Heart right ventricle (tissue), 16 donors: Measurements from ENCODE around the gene MFN2. TPM values are rescaled to one million over a fixed set of nuclear protein-coding genes. Genes with fewer than 3 reads are reported as not detected.
"Not testable (repeated sequence)": the region's sequence is repeated elsewhere in the genome, so short reads cannot be mapped to it uniquely, and the experiment has no call there.

ENCODE experiments used
- ATAC-seq, 8 donors: fragments of 200-7000 bp; cut with Tn5 transposase; one replicate each; pipeline ENCODE4 v1.9.1; 2020; ENCODE audit warnings: mild to moderate bottlenecking in 8 of 8, moderate library complexity in 8 of 8, moderate number of reproducible peaks in 1 of 8
- DNase-seq, 2 donors: peaks; one replicate each; pipeline ENCODE4 v3.0.0-alpha.2; 2020
- H3K27ac ChIP-seq, 10 donors: fragments of 200-600 bp; sonication (generic) in 2 of 10; one replicate each; pipeline versions ENCODE4 v1.5.0 to v1.8.0; 2020 to 2022; ENCODE audit warnings: mild to moderate bottlenecking in 3 of 10
- H3K27me3 ChIP-seq, 7 donors: fragments of 200-600 bp; one replicate each; pipeline ENCODE4 v1.8.0; 2021 to 2022; ENCODE audit warnings: mild to moderate bottlenecking in 2 of 7
- H3K36me3 ChIP-seq, 9 donors: fragments of 200-600 bp; sonication (generic) in 1 of 9; one replicate each; pipeline versions ENCODE4 v1.5.0 to v1.8.0; 2020 to 2022; ENCODE audit warnings: mild to moderate bottlenecking in 2 of 9
- H3K4me1 ChIP-seq, 9 donors: fragments of 200-600 bp; sonication (generic) in 1 of 9; one replicate each; pipeline versions ENCODE4 v1.5.0 to v1.8.0; 2020 to 2022; ENCODE audit warnings: mild to moderate bottlenecking in 4 of 9
- H3K4me3 ChIP-seq, 10 donors: fragments of 200-600 bp; sonication (generic) in 2 of 10; one replicate each; pipeline versions ENCODE4 v1.5.0 to v1.8.0; 2020 to 2022; ENCODE audit warnings: mild to moderate bottlenecking in 7 of 10, moderate library complexity in 2 of 10
- H3K9me3 ChIP-seq, 11 donors: fragments of 200-600 bp in 10 of 11; sonication (generic) in 2 of 11; one replicate each; pipeline versions ENCODE4 v1.5.0 to v1.8.0; 2013 to 2022; ENCODE audit warnings: mild to moderate bottlenecking in 2 of 11, control low read depth in 1 of 11, moderate library complexity in 1 of 11
- CTCF ChIP-seq, 9 donors: fragments of 200-600 bp; sonication (generic) in 2 of 9; IDR thresholded peaks; one replicate each; pipeline versions ENCODE4 v1.5.0 to v1.8.0; 2021 to 2022; ENCODE audit warnings: antibody characterized with exemption in 9 of 9, mild to moderate bottlenecking in 5 of 9, moderate library complexity in 1 of 9
- WGBS, 2 donors: extraction: QIAGEN DNeasy Blood & Tissue Kit; methylation state at CpG; one replicate each; pipeline ENCODE4 v1.1.7; 2013; ENCODE audit warnings: inconsistent platforms in 1 of 2; 5-methylcytosine and 5-hydroxymethylcytosine counted together
- intact Hi-C, 10 donors: fragments of 100-400 bp; cut with DNase I; formaldehyde crosslinking; loops; one replicate each; pipeline versions ENCODE4 v1.11.1 to v1.14.2; 2022
- polyA plus RNA-seq, 2 donors: library from polyadenylated mRNA; stranded (reverse); fragments of 200-250 nt; gene quantifications; one replicate each; pipeline ENCODE4 v1.2.3, GENCODE V29; 2013
- total RNA-seq, 10 donors: library from RNA; stranded (reverse); fragmentation: NEBNext Ultra II Directional in 3 of 10; extraction: Animal tissue kit (Norgen Biotek cat#: 25700) in 3 of 10; gene quantifications; one replicate each; pipeline versions ENCODE4 v1.2.1 to v1.2.4, GENCODE V29; 2021 to 2023
- donor health status: Arrhythmogenic right ventricular cardiomyopathy.
- donor health status: ischemic (EF 13 %, LVEDD 7.1; RV severe dilation, severe dysfunction).
- donor health status: healthy with polysubstance abuse.
- donor health status: DM: no; HTN: yes; CAD: no.
- donor health status: DM: no; HTN: no; CAD: no.
- donor health status: ischemic (EF 25% LVEDD 6.9; RV normal size, moderate dysfunction).
- donor health status: ischemic (EF 25% LVEDD 5.7; RV mildly dilated, moderate dysfunction).
- donor health status: healthy.
- donor health status: DM: yes; HTN: yes; CAD: no.
- donor health status: Ischemic cardiomyopathy.
- donor health status: ischemic (EF 35%, LVEDD 5.7; RV mildly dilated, moderate dysfunction).
- donor health status: nonischemic (EF 11% LVEDD 7.7; RV severe dilation, severe dysfunction).
- donor health status: DM: yes; HTN: yes; CAD: no.
- donor health status: PGD.
- donor health status: ischemic (EF 29% LVEDD 5.4; RV normal size, mild dysfunction).
- donor health status: nonischemic (EF 23%, LVEDD 6.1; RV moderate dilation, normal function).

MFN2 gene
- total and polyA plus RNA-seq, 12 donors: 154 to 1,066 (median 738) TPM

- DNase-seq (peak; percentile 92 to 94), ATAC-seq (peak; percentile 88 to 95 (median 90))
- Histone ChIP-seq H3K36me3 (peaks cover 0 to 21% (median 0%) of the 10 kb centered on the region in 9 donors), H3K27me3 (no peaks in the 10 kb centered on the region), H3K4me3 (peak within 1 kb of the TSS; percentile 47 to 87 (median 69)), H3K27ac (peak within 1 kb of the TSS; percentile 59 to 94 (median 90)), H3K4me1 (peaks cover 21 to 82% (median 75%) of the 10 kb centered on the region in 9 donors), H3K9me3 (no peaks in the 10 kb centered on the region)
- intact Hi-C loops: loop anchor here in 6 of 10 donors (2.0 to 5.0 kb wide), 4 partner anchors 26 to 48 kb away; partner anchors contain the start of gene MFN2 (in 1 of the 6)
- TF ChIP-seq CTCF (IDR thresholded peaks at IDR 0.05): no peak
- WGBS, 2 donors: 1% methylated on average over 45 to 55 of the region's 55 CpGs
These were observed 45.8 kb upstream of the MFN2 start, which contains the start of gene PLOD1 for GRCh38 chr1:11934302-11935056. TSS of gene PLOD1 (plus strand) at chr1:11934717. CDS start at chr1:11934780, 63 bp downstream.

DNA sequence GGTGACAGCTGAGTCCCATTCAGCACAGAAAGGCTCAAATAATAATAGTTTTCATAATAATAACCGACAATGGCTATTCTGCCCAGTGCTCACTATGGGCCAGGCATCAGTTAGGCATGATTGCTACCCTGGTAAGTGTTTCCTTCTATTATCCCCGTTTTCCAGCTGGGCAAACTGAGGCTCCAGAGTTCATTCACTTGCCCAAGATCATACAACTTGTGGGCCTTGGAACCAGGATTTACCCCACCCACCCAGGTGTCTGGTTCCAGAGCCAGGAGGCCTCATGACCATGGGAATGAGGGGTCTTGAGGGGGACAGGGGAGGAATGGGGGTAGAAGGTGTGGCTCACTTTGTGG is 45.2 kb upstream of the MFN2 start:
- Histone ChIP-seq H3K27me3 (no peaks in the 10 kb centered on the region), H3K4me1 (peaks cover 15 to 82% (median 75%) of the 10 kb centered on the region in 9 donors), H3K4me3 (peak overlapping the region; percentile 47 to 87 (median 69)), H3K36me3 (peaks cover 0 to 27% (median 0%) of the 10 kb centered on the region in 9 donors), H3K27ac (peak overlapping the region; percentile 59 to 94 (median 90)), H3K9me3 (no peaks in the 10 kb centered on the region)
- intact Hi-C loops: loop anchor here in 5 of 10 donors (2.0 to 5.0 kb wide), 4 partner anchors 26 to 47 kb away; partner anchors contain the start of gene MFN2 (in 1 of the 5)
- 10 to 12% methylated on average over 2 of the region's 2 CpGs for WGBS, 2 donors
- peak in 2 of 8 donors; percentile 0 for ATAC-seq
- DNase-seq: no peak
- TF ChIP-seq CTCF (IDR thresholded peaks at IDR 0.05): no peak

DNA sequence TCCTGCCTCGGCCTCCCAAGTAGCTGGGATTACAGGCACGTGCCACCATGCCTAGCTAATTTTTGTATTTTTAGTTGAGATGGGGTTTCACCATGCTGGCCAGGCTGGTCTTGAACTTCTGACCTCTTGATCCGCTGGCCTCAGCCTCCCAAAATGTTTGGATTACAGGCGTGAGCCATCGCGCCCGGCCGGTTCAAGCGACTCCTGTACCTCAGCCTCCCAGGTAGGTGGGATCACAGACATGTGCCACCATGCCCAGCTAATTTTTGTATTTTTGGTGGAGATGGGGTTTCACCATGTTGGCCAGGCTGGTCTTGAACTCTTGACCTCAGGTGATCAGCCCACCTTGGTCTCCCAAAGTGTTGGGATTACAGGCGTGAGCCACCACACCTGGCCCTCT is 44.5 kb upstream of the MFN2 start:
- ATAC-seq, DNase-seq, H3K27me3 ChIP-seq, H3K9me3 ChIP-seq: not testable (repeated sequence)
- Histone ChIP-seq H3K4me3 (peak overlapping the region in 8 of 10 donors; percentile 58 to 87 (median 74)), H3K27ac (peak overlapping the region in 6 of 10 donors; percentile 68 to 94 (median 88)), H3K4me1 (peaks cover 8 to 82% (median 75%) of the 10 kb centered on the region in 9 donors), H3K36me3 (peaks cover 0 to 34% (median 0%) of the 10 kb centered on the region in 9 donors)
- 92 to 94% methylated on average over 10 of the region's 10 CpGs for WGBS, 2 donors
- intact Hi-C loops: loop anchor here in 5 of 10 donors (2.0 to 5.0 kb wide), 4 partner anchors 27 to 47 kb away; partner anchors contain the start of gene MFN2 (in 1 of the 5)

DNA sequence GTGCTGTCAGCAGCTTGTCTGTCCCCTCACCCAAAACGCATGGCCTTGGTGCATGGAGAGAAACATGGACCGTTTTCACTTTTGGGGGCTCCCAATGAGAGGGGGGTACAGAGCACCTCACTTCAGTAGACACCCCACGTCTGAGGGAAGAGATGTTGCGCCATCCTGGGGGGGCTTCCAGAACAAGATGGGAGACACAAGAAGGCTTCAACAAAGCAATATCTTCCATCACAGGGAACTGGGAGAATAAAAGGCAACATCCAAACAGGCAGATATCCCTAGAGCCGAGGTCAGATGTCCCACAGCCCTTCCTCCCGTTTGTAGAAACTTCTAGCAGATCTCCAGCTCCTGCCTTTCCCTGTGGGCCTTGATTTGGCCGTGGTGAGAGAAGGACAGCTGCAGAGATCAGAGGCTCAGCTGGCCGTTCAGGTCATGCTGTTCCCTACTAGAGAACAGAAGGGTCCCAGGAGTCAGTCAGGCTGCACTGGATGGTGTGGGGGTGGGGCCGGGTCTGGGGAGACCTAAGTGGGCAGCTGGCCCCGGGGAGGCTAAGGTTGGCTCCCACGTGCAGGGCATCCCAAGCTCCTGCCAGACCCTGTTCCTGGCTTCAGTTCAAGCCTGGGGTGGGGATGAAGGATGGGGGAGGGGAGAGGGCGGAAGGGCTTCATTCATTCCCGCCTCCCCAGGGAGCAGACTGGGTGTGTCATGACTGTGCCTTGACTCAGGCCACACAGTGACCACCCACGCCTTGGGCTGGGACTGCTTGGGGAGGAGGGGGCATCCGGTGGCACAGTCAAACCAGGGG is 41.3 kb upstream of the MFN2 start:
- 43 to 45% methylated on average over 15 of the region's 15 CpGs for WGBS, 2 donors
- H3K4me1 ChIP-seq: peaks cover 8 to 76% (median 62%) of the 10 kb centered on the region in 9 donors
- intact Hi-C loops: loop anchor here in 3 of 10 donors (5.0 kb wide), 2 partner anchors 38 to 43 kb away; partner anchors contain the start of gene MFN2 (in 1 of the 3)
- peak overlapping the region; percentile 15 to 83 (median 72) for H3K27ac ChIP-seq
- peak; percentile 79 for DNase-seq
- no peaks in the 10 kb centered on the region for H3K27me3 ChIP-seq
- no peaks in the 10 kb centered on the region for H3K9me3 ChIP-seq
- peak; percentile 27 to 81 (median 62) for ATAC-seq
- peak overlapping the region in 2 of 10 donors; percentile 5 to 14 for H3K4me3 ChIP-seq
- peaks cover 0 to 54% (median 3%) of the 10 kb centered on the region in 9 donors for H3K36me3 ChIP-seq
- no peak for TF ChIP-seq CTCF (IDR thresholded peaks at IDR 0.05)

- peak overlapping the region in 9 of 10 donors; percentile 15 to 80 (median 68) for H3K27ac ChIP-seq
- 98% methylated on average over 7 of the region's 7 CpGs for WGBS, 2 donors
- intact Hi-C loops: loop anchor here in 3 of 10 donors (5.0 kb wide), 2 partner anchors 38 to 43 kb away; partner anchors contain the start of gene MFN2 (in 1 of the 3)
- not testable (repeated sequence) for ATAC-seq, DNase-seq, H3K9me3 ChIP-seq, H3K4me3 ChIP-seq, H3K27me3 ChIP-seq
- H3K4me1 ChIP-seq: peaks cover 8 to 74% (median 57%) of the 10 kb centered on the region in 9 donors
- H3K36me3 ChIP-seq: peaks cover 0 to 63% (median 3%) of the 10 kb centered on the region in 9 donors
These were observed 40.5 kb upstream of the MFN2 start for GRCh38 chr1:11939794-11940193.
